Measurements from ENCODE around the gene FLOT1.
"Not testable (repeated sequence)": the region's sequence is repeated elsewhere in the genome, so short reads cannot be mapped to it uniquely, and the experiment has no call there.

FLOT1 gene

DNA sequence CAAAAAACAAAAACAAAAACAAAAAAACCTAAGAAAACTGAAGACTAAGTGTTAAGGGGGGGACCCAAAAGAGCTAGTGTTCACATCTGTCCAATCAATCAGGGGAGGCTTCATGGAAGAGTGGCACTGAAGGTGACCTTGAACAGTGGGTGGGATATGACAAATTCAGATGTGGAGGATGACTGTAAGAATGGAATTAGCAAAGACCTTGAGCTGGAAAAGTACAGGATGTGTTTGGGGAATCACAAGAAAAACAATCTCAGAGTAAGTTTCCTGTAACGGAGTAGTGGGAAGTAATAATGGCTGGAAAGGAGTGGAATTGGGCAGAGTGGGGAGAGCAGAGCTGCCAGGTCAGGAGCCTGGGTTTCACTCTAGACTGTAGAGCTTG lies 4.8 kb upstream of the FLOT1 start:
- no peak for DNase-seq (ENCODE audit: low read depth)

DNA sequence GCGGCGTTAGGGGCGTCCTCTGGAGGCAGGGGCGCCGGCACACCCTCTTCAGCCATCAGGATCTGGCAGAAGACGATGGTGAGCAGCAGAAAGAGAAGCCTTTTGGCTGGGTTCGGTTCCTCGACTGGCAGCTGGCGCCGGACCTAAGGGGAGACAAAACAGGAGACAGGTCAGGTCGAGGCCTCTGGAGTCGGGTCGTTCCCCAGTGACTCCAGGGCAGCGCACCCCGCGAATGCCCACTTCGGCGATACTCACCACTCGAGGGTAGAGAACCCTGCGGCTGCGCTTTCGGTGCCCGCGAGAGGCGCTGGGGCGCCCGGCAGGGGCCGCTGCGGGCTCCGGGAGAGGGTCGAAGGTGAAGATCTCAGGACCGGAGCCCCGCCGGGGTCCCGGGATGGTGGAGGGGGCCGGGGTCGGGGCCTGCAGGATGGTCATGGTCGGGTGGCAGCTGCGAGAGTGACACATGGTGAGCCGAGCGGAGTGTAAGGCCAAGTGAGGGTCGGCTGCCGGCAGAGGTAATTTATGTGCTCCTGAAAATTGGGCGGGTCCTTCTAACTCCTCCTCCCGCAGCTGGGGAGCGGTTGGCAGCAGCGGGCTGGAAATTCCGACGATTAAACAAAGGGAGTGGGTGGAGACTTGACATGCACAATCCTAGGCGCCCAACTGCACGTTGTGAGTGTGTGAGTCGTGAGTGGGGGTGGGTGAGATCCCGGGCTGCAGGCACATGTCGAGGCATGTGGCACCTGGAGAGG lies 1.7 kb upstream of the FLOT1 start, which contains the start of gene IER3:
IER3 (minus strand) TSS at position 494 of the 752 bp plus-strand sequence; CDS start at position 465, 29 bp downstream.
- DNase-seq (ENCODE audit: low read depth): peak; percentile 87

DNA sequence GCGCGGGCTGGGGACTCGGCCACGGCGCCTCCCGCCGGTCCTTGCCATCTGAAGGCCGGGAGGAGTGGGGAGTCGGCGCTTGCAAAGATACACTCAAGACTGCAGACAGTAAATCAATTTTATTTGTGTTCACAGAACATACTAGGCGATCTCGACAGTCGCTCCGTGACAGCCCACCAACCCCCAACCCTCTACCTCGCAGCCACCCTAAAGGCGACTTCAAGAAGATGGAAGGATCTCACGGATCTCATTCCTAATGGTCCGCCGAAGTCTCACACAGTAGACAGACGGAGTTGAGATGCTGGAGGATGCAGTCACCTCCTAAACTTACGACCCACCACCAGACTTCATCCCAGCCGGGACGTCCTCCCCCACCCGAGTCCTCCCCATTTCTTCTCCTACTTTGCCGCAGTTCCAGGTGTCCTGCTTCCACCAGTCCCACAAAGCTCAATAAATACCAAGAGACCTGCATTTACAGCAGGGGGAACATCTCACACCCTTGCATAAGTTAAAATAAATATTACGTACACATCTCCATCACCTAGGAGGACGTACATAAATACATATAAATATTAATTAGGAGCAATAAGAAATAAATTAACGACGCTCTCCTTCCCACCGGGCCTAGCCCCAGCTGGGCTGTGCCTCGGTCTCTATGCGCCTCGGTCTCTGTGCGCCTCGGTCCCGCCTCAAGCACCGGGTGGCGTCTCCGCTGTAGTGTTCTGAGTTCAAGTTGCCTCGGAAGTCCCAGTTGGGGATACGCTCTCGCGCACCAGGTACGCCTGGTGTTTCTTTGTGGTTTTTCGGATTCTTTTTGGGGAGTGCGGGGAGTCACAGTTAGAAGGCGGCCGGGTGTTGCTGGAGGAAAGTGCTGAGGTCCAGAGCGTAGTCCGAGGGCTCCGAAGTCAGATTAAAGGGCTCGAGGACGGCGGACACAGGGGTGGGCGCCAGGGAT lies 889 bp upstream of the FLOT1 start:
- no peak for DNase-seq (ENCODE audit: low read depth)

DNA sequence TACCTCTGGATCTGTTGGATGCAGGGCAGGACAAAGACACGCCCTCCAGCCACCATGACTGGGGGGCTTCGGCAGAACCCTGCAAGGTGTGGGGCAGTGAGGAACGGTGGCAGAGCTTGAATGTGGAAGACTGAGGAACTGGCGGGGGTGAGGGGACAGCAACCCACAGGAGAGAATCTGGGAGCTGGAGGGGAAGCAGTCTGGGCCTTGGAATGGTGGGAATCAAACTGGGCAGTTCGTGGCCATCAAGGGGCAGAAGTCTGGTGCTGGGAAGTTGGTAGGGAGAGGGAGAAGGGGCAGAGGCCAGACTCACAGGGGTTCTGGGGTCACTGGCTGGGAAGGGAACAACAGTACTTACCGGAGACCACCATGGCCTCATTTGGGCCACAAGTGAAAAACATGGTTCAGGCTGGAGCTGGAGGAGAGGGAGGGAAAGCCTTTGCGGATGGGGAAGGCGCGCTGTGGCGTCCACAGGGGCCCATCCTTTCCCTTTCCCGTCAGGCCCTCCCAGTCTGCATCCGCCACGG lies 635 bp downstream of the FLOT1 start:
- DNase-seq (ENCODE audit: low read depth): no peak

DNA sequence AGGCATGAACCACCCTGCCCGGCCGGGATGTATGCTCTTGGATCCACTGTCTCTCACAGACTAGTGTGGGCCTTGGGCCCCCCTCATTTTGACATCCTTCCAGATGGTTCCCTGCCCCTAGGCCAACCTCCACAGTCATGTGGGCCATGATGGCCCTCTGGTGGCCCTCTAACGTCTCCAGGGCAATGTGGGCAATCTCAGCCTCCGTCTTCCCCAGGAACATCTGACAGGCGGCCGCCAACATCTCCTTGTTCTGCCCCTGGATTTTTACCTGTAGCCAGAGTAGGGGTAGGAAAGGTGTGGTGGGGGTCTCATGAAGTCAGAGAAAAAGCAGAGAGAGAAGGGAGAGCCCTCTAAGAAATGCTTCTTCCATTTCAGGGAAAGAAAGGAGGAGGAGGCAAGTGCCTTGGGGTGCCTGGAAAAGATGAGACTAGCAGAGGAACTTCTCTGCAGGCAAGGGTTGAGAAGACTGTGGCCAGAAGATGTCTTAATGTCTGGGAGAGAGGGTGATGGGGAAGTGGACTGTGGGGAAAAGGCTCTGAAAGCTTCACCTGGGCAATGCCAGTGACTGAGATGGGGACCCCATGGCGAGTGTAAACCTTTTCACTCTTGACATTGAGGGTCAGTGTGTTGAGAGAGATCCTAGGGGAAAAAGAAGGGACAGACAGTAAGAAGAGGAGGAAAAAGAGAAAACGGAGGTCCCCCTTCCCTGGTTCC lies 1.3 kb downstream of the FLOT1 start:
- no peak for DNase-seq (ENCODE audit: low read depth)

DNA sequence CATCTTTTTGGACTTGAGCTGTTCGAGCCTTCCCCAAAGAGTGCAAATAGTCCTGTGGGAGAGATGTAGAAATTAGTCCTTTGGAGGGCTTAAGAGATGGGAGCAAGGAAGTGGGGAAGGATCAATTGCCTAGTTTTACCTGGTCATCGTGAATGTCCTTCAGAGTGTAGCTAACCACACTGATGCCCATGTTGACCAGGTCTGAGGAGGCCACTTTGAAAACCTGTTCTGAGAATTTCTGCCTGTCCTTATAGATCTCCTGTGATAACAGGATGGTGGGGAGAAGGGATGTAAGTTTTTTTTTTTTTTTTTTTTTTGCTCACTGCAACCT lies 2.0 kb downstream of the FLOT1 start:
- DNase-seq (ENCODE audit: low read depth): no peak

DNA sequence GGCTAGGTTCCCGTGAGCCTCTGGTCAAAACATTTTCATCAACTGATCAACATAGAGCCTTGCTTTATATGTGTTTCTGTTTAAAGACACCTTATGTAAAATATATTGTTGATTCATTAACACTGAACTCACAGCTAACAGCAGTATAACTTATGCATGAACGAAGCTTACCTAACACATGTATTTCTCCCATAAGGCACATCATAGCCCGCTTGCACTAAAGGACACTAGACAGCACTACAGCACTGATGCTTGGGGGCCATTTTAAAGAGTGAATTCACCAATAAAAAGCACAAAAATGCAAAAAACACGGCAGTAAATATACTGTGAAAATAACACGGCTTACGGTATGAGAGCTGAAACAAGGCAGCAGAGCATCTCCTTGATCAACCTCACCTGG lies 4.0 kb downstream of the FLOT1 start:
- no peak for DNase-seq (ENCODE audit: low read depth)

DNA sequence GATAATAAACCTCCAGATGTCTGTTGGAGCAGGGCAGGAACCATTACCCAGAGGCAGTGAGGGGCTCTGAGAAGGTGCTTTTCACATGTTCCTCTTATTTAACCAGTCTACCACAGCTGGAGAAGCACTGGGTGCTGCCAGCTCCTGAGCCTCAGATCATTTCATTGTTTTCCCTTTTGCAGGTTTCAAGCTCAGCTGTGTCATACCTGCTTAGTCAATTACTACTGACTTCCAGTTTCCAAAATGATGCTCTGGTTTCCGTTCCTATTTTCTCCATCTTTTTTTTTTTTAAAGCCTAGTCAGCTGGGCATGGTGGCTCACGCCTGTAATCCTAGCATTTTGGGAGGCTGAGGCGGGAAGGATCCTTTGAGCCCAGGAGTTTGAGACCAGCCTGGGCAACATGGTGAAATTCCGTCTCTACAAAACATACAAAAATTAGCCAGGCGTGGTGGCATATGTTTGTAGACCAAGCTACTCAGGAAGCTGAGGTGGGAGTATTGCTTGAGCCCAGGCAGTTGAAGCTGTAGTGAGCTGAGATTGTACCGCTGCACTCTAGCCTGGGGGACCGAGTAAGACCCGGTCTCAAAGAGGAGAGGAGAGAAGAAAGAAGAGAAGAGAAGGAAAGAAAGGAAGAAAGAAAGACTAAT lies 6.7 kb downstream of the FLOT1 start:
- DNase-seq (ENCODE audit: low read depth): no peak

DNA sequence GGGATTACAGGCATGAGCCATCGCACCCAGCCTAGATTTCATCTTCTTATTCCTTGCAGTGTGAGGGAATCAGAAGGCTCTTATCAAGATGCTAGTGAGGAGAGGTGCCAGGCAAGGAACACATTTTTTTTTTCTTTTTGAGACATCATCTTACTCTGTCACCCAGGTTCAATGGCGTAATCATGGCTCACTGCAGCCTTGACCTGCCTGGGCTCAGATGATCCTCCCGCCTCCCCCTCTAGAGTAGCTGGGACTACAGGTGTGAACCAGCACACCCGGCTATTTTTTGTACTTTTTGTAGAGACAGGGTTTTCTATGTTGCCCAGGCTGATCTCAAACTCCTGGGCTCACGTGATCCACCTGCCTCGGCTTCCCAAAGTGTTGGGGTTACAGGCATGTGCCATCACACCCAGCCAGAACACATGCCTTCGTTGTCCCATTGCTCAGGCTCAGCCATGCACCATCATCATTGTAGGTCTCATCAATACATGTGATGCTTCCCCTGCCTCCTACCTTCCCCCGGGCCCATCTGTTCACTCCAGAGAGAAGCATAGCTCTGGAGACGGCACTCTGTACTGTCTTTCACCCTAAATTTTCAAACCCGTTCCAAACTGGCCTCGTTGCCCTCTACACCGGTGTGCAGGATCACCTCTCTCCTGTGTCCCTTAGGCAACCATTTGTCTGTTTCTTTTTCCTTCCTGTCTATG lies 10.1 kb downstream of the FLOT1 start:
- no peak for DNase-seq (ENCODE audit: low read depth)

DNA sequence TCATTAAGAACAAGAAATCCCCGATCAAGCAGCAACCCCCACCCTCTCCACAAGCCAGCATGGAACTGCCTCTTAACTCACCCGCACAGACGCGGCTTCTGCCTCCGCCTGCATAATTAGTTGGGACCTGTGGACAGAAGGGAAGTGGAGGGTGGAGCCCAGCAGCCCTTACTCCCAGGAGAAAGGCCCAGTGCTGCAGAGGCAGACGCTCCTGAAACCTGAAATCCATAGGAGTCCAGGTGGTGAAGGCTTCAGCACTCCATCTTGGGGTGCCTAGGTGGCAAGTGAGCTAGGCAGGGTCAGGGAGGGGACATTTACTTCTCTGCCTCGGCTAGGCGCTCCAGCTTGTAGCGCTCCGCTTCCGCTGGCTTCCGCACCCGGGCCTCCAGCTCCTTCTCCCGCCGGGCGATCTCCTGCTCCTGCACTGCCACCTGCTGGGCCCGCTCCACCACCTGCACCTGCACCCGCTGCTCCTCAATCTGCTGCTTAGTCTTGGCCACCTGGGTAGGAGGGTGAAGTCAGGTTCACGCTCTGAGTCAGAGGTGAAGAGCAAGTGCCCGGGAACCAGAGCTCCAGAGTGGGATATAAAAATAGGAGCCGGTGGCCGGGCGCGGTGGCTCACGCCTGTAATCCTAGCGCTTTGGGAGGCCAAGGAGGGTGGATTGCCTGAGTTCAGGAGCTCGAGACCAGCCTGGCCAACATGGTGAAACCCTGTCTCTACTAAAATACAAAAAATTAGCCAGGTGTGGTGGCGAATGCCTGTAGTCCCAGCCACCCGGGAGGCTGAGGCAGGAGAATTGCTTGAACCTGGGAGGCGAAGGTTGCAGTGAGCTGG lies 11.7 kb downstream of the FLOT1 start:
- no peak for DNase-seq (ENCODE audit: low read depth)

DNA sequence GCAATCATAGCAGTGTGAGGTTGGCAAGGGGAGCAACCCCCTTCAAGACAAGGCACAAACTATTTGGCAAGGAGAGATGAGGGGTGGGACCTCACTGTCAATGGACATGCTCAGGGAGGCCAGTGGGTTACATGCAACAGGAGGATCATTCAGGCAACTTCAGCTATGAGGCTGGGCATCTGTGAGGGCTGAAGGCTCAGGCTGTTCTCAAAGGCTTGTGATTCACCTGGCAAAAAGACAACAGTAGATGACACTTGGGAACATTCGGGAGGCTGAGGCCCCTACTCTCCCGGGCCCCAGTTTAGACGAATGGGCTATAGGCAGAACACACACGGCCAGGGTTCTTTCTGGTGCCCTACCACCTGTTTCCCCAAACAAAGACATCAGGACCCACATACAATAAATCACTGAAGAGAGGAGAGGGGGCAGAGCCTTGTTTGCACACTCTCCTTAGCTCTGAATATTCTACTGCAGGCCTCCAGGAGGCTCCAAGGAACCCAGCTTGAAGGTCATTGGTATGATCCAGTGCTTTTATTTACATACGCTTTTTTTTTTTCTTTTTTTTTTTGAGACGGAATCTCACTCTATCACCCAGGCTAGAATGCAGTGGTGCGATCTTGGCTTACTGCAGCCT lies 14.4 kb downstream of the FLOT1 start:
- no peak for DNase-seq (ENCODE audit: low read depth)

DNA sequence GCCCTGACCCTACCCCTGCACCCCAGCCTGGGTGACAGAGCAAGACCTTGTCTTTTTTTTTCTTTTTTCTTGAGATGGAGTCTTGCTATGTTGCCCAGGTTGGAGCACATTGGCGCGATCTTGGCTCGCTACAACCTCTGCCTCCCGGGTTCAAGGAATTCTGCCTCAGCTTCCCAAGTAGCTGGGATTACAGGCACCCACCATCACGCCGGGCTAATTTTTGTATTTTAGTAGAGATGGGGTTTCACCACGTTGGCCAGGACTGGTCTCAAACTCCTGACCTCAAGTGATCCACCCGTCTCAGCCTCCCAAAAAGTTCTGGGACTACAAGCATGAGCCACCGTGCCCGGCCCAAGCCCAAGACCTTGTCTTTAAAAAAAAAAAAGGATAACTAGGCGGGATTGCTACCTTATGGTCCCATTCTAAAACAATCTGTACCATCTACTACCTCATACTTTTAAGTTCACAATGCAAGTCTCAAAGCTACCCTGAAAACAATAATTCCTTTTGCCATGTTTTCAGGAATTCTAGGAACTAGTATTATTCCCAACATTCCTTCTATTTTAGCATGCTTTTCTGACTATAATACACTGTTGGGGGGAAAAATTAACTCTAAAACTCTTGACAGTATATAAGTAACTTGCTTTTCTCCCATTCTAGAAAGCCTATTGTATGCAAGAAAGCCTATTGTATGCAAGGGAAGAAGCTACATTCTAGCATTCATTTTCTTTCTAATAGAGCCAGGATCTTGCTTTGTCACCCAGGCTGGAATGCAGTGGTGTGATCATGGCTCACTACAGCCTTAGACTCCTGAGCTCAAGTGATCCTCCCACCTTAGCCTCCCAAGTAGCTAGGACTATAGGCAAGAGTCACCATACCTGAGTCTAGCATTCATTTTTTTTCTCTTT lies 15.7 kb downstream of the FLOT1 start:
- no peak for DNase-seq (ENCODE audit: low read depth)

DNA sequence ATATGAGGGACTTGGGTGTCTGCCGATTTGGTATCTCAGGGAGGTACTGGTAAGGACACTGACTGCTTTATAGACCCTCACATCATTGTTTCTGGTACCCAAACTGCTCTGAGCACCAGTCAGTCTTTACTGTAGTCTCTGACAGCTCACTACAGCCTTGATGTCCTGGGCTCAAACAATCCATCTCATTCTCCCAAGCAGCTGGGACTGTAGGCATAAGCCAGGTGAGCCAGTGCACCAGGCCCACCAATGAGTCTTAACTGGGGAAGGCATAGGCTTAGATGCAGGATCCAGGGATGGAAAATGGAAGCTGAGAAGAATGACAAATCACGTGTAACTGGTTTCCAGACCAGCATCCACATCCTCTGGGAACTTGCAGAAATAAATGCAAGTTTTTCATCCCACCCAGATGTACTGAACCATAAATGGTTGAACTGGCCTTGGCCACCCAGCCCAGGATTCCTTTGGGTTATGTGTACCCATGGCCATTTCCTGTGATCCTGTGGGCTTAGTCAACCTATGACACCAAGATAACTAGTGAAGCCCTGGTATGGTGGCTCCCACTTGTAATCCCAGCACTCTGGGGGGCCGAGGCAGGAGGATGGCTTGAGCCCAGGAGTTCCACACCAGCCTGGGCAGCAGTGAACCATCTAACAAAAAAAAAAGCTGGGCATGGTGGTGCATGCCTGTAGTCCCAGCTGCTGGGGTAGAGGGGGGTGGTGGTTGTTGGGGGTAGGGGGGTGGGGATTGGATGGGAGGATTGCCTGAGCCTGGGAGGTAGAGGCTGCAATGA lies 16.6 kb downstream of the FLOT1 start:
- peak; percentile 65 for DNase-seq (ENCODE audit: low read depth)

DNA sequence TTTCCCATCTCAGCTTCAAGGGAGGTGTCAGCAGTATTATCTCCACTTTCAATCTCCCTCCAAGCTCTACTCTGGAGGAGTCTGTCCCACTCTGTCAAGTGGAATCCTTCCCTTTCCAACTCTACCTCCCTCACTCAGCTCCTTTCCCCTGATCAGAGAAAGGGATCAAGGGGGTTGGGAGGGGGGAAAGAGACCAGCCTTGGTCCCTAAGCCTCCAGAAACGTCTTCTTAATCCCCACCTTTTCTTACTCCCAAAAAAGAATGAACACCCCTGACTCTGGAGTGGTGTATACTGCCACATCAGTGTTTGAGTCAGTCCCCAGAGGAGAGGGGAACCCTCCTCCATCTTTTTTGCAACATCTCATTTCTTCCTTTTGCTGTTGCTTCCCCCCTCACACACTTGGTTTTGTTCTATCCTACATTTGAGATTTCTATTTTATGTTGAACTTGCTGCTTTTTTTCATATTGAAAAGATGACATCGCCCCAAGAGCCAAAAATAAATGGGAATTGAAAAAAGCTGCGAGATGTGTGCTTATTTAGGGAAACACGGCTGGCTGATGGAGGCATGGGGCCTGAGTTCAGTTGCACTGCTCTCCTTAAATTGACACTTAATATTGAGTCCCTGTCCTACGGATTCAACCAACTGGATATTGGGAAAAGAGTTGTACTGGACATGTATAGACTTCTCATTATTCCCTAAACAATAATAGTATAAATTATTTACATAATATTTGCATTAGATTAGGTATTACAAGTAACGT lies 17.4 kb downstream of the FLOT1 start:
- DNase-seq (ENCODE audit: low read depth): no peak

DNA sequence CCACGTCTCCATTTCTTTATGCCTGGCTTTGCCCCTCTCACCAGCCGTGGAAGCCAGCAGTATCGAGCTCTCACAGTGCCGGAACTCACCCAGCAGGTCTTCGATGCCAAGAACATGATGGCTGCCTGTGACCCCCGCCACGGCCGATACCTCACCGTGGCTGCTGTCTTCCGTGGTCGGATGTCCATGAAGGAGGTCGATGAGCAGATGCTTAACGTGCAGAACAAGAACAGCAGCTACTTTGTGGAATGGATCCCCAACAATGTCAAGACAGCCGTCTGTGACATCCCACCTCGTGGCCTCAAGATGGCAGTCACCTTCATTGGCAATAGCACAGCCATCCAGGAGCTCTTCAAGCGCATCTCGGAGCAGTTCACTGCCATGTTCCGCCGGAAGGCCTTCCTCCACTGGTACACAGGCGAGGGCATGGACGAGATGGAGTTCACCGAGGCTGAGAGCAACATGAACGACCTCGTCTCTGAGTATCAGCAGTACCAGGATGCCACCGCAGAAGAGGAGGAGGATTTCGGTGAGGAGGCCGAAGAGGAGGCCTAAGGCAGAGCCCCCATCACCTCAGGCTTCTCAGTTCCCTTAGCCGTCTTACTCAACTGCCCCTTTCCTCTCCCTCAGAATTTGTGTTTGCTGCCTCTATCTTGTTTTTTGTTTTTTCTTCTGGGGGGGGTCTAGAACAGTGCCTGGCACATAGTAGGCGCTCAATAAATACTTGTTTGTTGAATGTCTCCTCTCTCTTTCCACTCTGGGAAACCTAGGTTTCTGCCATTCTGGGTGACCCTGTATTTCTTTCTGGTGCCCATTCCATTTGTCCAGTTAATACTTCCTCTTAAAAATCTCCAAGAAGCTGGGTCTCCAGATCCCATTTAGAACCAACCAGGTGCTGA lies 18.4 kb downstream of the FLOT1 start:
- DNase-seq (ENCODE audit: low read depth): not testable (repeated sequence)
